ENCODE results near the gene CLSTN1.

DNA sequence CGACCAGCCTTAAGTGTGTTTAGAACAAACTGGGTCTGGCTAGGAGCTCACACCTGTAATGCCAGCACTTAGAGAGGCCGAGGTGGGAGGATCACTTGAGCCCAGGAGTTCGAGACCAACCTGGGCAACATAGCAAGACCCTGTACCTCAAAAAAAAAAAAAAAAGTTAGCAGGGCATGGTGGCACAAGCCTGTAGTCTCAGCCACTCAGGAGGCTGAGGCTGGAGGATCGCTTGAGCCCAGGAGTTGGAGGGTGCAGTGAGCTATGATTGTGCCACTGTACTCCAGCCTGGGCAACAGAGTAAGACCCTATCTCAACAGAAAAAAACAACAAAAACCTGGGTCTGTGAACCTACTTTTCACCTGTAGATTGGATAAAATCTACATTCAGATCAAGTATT is 117.6 kb downstream of the CLSTN1 start:
- TF ChIP-seq, protein P1, sequence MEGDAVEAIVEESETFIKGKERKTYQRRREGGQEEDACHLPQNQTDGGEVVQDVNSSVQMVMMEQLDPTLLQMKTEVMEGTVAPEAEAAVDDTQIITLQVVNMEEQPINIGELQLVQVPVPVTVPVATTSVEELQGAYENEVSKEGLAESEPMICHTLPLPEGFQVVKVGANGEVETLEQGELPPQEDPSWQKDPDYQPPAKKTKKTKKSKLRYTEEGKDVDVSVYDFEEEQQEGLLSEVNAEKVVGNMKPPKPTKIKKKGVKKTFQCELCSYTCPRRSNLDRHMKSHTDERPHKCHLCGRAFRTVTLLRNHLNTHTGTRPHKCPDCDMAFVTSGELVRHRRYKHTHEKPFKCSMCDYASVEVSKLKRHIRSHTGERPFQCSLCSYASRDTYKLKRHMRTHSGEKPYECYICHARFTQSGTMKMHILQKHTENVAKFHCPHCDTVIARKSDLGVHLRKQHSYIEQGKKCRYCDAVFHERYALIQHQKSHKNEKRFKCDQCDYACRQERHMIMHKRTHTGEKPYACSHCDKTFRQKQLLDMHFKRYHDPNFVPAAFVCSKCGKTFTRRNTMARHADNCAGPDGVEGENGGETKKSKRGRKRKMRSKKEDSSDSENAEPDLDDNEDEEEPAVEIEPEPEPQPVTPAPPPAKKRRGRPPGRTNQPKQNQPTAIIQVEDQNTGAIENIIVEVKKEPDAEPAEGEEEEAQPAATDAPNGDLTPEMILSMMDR (IDR thresholded peaks at IDR 0.05) = no peak
- no peak for TF ChIP-seq POLR2A (IDR thresholded peaks at IDR 0.05)
